Astrocyte of the cerebellum (primary cell): Measurements from ENCODE around the gene MRPS6.

Source experiments
- DNase-seq: peaks from one replicate; pipeline ENCODE4 v3.0.0-alpha.2; 2011; ENCODE audit warnings: low read depth
- H3K4me3 ChIP-seq: 2 replicates; pipeline ENCODE4 v1.5.1; 2011; ENCODE audit warnings: mild to moderate bottlenecking, low read depth, low read length, moderate library complexity
- CTCF ChIP-seq: IDR thresholded peaks from 2 replicates; pipeline ENCODE4 v1.5.1; 2012; ENCODE audit warnings: low read length, low read depth, moderate library complexity, mild to moderate bottlenecking; ENCODE audit errors: missing control alignments
- in situ Hi-C: cut with HindIII; loops from 2 replicates; pipeline ENCODE4 v1.10.0; 2017; ENCODE audit warnings: low sequenced_read_pairs

MRPS6 gene

GRCh38 chr21:34158866-34159835, 85.8 kb downstream of the MRPS6 start:
- no peak for TF ChIP-seq CTCF
- in situ Hi-C loops: no loop called here

DNA sequence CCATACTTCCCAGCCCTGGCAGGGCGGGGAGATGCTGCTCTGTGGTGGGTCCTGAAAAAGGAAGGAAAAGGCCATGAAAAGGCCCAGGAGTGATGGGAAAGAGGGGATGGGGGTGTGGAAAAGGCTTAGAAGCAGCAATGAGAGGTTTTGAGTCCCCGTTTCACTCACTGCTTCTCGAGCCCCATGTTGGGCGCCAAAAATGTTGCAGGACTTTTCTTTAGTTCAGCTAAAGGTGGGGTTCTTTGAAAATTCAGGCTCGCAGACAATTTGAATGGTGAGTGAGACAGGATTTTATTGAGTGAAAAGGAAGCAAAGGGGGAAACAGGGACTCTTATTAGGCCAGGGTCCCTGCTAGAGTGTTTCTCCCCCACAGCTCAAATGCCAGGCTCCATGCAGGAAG, 93.1 kb downstream of the MRPS6 start:
- in situ Hi-C loops: no loop called here
- no peak for TF ChIP-seq CTCF
- H3K4me3 ChIP-seq: no peak overlapping the region
- no peak for DNase-seq

More at GRCh38 chr21:34158866-34159835, 85.8 kb downstream of the MRPS6 start:
- DNase-seq: no peak
- H3K4me3 ChIP-seq: no peak overlapping the region

DNA sequence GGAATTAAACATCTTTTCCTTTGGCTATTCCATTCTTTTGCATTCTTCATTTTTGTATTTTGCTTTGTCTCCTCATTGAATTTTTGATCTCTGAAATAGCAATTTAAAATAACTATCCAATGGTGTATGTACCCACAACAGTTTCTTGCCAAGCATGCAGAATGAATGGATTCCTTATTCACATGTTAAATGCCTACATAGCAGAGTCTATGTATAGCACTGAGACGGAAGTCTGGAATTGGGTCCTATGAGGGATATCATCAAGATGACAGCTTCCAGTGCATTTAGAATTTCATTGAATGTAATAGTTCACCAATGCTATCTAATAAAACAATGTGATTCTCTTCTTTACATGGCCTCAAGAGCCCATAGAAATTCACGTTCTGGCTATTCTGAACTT, 97.5 kb downstream of the MRPS6 start:
- in situ Hi-C loops: no loop called here

GRCh38 chr21:34174470-34174869, 101.1 kb downstream of the MRPS6 start:
- in situ Hi-C loops: no loop called here
- DNase-seq: no peak

More for the DNA sequence above, 97.5 kb downstream of the MRPS6 start:
- no peak for DNase-seq
- no peak for TF ChIP-seq CTCF
- no peak overlapping the region for H3K4me3 ChIP-seq

GRCh38 chr21:34176448-34176847, 103.1 kb downstream of the MRPS6 start:
- in situ Hi-C loops: no loop called here
- DNase-seq: no peak
- no peak overlapping the region for H3K4me3 ChIP-seq
- TF ChIP-seq CTCF: no peak

More at GRCh38 chr21:34174470-34174869, 101.1 kb downstream of the MRPS6 start:
- no peak for TF ChIP-seq CTCF
- H3K4me3 ChIP-seq: no peak overlapping the region

- no peak overlapping the region for H3K4me3 ChIP-seq
- DNase-seq: no peak
- TF ChIP-seq CTCF: no peak
- in situ Hi-C loops: no loop called here
Measured at GRCh38 chr21:34177919-34178567, 104.7 kb downstream of the MRPS6 start.
